GM23248 (cell line): Measurements from ENCODE around the gene YPEL1. TPM values are rescaled to one million over a fixed set of nuclear protein-coding genes. Genes with fewer than 3 reads are reported as not detected.

ENCODE experiments used
- DNase-seq: peaks from one replicate; pipeline ENCODE4 v3.0.0-alpha.2; 2015
- H2AFZ ChIP-seq: fragments of 200-600 bp; sonication (generic); 2 replicates; pipeline ENCODE4 v1.6.1; 2016; ENCODE audit warnings: antibody characterized with exemption
- H3F3A ChIP-seq: fragments of 200-600 bp; sonication (generic); 2 replicates; pipeline ENCODE4 v1.6.1; 2016; ENCODE audit warnings: mild to moderate bottlenecking, antibody characterized with exemption, mixed run types; ENCODE audit not compliant: insufficient read depth
- H3K27ac ChIP-seq: fragments of 200-600 bp; sonication (generic); 2 replicates; pipeline ENCODE4 v1.5.1; 2016; ENCODE audit warnings: mild to moderate bottlenecking
- H3K27me3 ChIP-seq: fragments of 200-600 bp; sonication (generic); replicated peaks from 2 replicates; pipeline ENCODE4 v1.6.1; 2016; ENCODE audit warnings: mild to moderate bottlenecking; ENCODE audit not compliant: insufficient read depth
- H3K36me3 ChIP-seq: fragments of 200-600 bp; sonication (generic); 2 replicates; pipeline ENCODE4 v1.6.1; 2016; ENCODE audit warnings: low read depth, mild to moderate bottlenecking
- H3K4me1 ChIP-seq: fragments of 200-600 bp; sonication (generic); 2 replicates; pipeline ENCODE4 v1.6.1; 2016; ENCODE audit warnings: mild to moderate bottlenecking; ENCODE audit not compliant: insufficient read depth
- H3K4me2 ChIP-seq: fragments of 200-600 bp; sonication (generic); one replicate; pipeline ENCODE4 v1.6.1; 2016; ENCODE audit warnings: mild to moderate bottlenecking; ENCODE audit not compliant: unreplicated experiment
- H3K4me3 ChIP-seq: fragments of 200-600 bp; sonication (generic); 2 replicates; pipeline ENCODE4 v1.5.1; 2016; ENCODE audit warnings: mild to moderate bottlenecking
- H3K79me2 ChIP-seq: fragments of 200-600 bp; sonication (generic); 2 replicates; pipeline ENCODE4 v1.6.1; 2016; ENCODE audit warnings: mild to moderate bottlenecking; ENCODE audit not compliant: insufficient read depth
- H3K9ac ChIP-seq: fragments of 200-600 bp; sonication (generic); 2 replicates; pipeline ENCODE4 v1.6.1; 2016; ENCODE audit warnings: mild to moderate bottlenecking
- H3K9me2 ChIP-seq: fragments of 200-600 bp; sonication (generic); 2 replicates; pipeline ENCODE4 v1.6.1; 2016; ENCODE audit warnings: mixed run types, mild to moderate bottlenecking, moderate library complexity; ENCODE audit not compliant: insufficient read depth
- H3K9me3 ChIP-seq: fragments of 200-600 bp; sonication (generic); one replicate; pipeline ENCODE4 v1.6.1; 2017; ENCODE audit warnings: low read depth
- H4K20me1 ChIP-seq: fragments of 200-600 bp; sonication (generic); 2 replicates; pipeline ENCODE4 v1.6.0; 2016; ENCODE audit not compliant: insufficient read depth
- EZH2 ChIP-seq: fragments of 200-600 bp; sonication (generic); IDR thresholded peaks from 2 replicates; pipeline ENCODE4 v1.6.1; 2018; ENCODE audit warnings: antibody characterized with exemption, mild to moderate bottlenecking; ENCODE audit not compliant: insufficient read depth, poor library complexity, severe bottlenecking
- EZH2phosphoT487 ChIP-seq: fragments of 200-600 bp; sonication (generic); IDR thresholded peaks from 2 replicates; pipeline ENCODE4 v1.6.1; 2018; ENCODE audit warnings: antibody characterized with exemption, moderate library complexity, mild to moderate bottlenecking, low read depth; ENCODE audit not compliant: insufficient read depth
- WGBS, 2 experiments: methylation state at CpG; one replicate each; pipeline ENCODE4 v1.1.6; 2015 to 2017; ENCODE audit warnings: low lambda C conversion rate in 2 of 2, low coverage in 1 of 2; ENCODE audit errors: missing lambda C conversion rate in 2 of 2; 5-methylcytosine and 5-hydroxymethylcytosine counted together
- in situ Hi-C: fragments of 300-500 bp; cut with MboI; formaldehyde crosslinking; loops from 2 replicates; pipeline ENCODE4 v1.15.0; 2020
- polyA plus RNA-seq: library from polyadenylated mRNA; unstranded; fragments of >200 nt; fragmentation: Nextera tagmentation; extraction: Ambion mirVana; gene quantifications from 2 replicates; pipeline ENCODE4 v1.2.1, GENCODE V29; 2016
- total RNA-seq: library from RNA; depleted of rRNA; stranded (reverse); fragments of >200 nt; shearing (Covaris generic); gene quantifications from 2 replicates; pipeline ENCODE4 v1.2.3, GENCODE V29; 2014

Gene YPEL1
- total and polyA plus RNA-seq, 2 experiments from 2014 or later, result 0.22 to 1.1 TPM

DNA sequence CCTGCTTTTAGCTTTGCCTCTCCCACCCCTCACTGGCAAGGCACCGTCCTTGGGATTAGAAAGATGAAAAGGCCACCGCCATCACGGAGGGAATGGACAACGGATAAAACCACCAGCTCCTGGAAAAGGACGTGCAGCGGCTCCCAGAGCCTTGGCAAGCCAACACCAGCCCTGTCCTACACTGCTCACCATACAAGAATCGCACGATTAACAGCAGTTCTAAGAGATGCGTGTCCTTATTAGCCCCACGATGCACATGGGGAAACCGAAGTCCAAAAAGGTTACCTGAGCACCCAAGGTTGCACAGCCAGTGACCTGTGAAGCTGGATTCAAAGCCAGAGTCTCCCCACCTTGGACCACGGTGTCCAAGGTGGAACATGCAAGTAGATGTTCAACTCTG is 7.3 kb downstream of the YPEL1 start:
- in situ Hi-C loops, result no loop called here
- no peak overlapping the region for H3K4me3 ChIP-seq
- WGBS, 2 experiments, result 71 to 79% methylated on average over 12 of the region's 12 CpGs
- H3K27me3 ChIP-seq, result peaks cover 4% of the 10 kb centered on the region; the same call in 1 of the 2 replicates
- H3K4me1 ChIP-seq, result no peaks in the 10 kb centered on the region
- H3F3A ChIP-seq, result no peaks in the 10 kb centered on the region
- H3K27ac ChIP-seq, result no peak overlapping the region
- H3K4me2 ChIP-seq, result no peak overlapping the region
- no peaks in the 10 kb centered on the region for H3K9me3 ChIP-seq
- H2AFZ ChIP-seq, result no peak overlapping the region
- no peaks in the 10 kb centered on the region for H4K20me1 ChIP-seq
- H3K36me3 ChIP-seq, result no peaks in the 10 kb centered on the region
- no peaks in the 10 kb centered on the region for H3K79me2 ChIP-seq
- H3K9ac ChIP-seq, result no peak overlapping the region
- TF ChIP-seq EZH2phosphoT487 (no peak), EZH2 (no peak)
- DNase-seq, result no peak
- H3K9me2 ChIP-seq, result no peaks in the 10 kb centered on the region

DNA sequence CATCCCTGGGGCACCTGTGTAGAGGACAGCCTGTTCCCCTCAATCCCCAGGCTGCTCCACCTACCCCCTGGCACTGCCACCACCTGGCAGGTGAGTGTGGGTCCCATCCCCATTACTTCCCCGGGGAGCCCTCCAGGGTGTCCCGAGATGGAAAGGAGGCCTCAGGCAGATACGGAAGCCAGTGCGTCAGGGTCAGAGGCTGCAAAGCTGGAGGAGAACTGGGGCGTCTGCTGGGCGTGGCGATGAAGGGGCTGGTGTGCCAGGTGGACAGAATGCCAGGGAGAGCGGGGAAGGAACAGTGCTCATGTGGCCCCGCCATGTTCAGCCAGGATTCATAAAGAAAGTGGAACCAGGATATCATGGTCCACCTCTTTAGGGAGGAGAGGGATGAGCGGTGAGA is 7.8 kb downstream of the YPEL1 start:
- H3K27me3 ChIP-seq, result peaks cover 1% of the 10 kb centered on the region; the same call in 1 of the 2 replicates
- no peaks in the 10 kb centered on the region for H3K9me3 ChIP-seq
- no peak for TF ChIP-seq EZH2phosphoT487
- no peak for TF ChIP-seq EZH2
- no peaks in the 10 kb centered on the region for H3F3A ChIP-seq
- H3K36me3 ChIP-seq, result no peaks in the 10 kb centered on the region
- H4K20me1 ChIP-seq, result no peaks in the 10 kb centered on the region
- H3K4me1 ChIP-seq, result no peaks in the 10 kb centered on the region
- H3K79me2 ChIP-seq, result no peaks in the 10 kb centered on the region
- 85 to 87% methylated on average over 10 of the region's 10 CpGs for WGBS, 2 experiments
- H3K4me3 ChIP-seq, result no peak overlapping the region
- in situ Hi-C loops, result no loop called here
- no peaks in the 10 kb centered on the region for H3K9me2 ChIP-seq
- no peak overlapping the region for H3K9ac ChIP-seq
- DNase-seq, result no peak
- H2AFZ ChIP-seq, result no peak overlapping the region
- no peak overlapping the region for H3K4me2 ChIP-seq
- no peak overlapping the region for H3K27ac ChIP-seq

- WGBS, 2 experiments, result 78% methylated on average over 4 of the region's 4 CpGs
- in situ Hi-C loops, result no loop called here
These were observed 8.4 kb downstream of the YPEL1 start for GRCh38 chr22:21727159-21727558.

GRCh38 chr22:21726650-21727049 is 8.9 kb downstream of the YPEL1 start:
- Histone ChIP-seq H3K36me3 (no peaks in the 10 kb centered on the region), H3K27ac (no peak overlapping the region), H3K9me2 (no peaks in the 10 kb centered on the region), H3K79me2 (no peaks in the 10 kb centered on the region), H3K4me3 (no peak overlapping the region), H3K4me2 (no peak overlapping the region), H3K4me1 (no peaks in the 10 kb centered on the region), H3F3A (no peaks in the 10 kb centered on the region), H3K27me3 (no peaks in the 10 kb centered on the region), H2AFZ (no peak overlapping the region), H3K9ac (no peak overlapping the region), H4K20me1 (no peaks in the 10 kb centered on the region), H3K9me3 (no peaks in the 10 kb centered on the region)
- WGBS, 2 experiments, result 78 to 85% methylated on average over 5 of the region's 5 CpGs
- TF ChIP-seq EZH2phosphoT487 (no peak), EZH2 (no peak)
- no peak for DNase-seq
- in situ Hi-C loops, result no loop called here

More at GRCh38 chr22:21727159-21727558, 8.4 kb downstream of the YPEL1 start:
- Histone ChIP-seq H3K79me2 (no peaks in the 10 kb centered on the region), H3K4me2 (no peak overlapping the region), H3K27ac (no peak overlapping the region), H3K4me1 (no peaks in the 10 kb centered on the region), H4K20me1 (no peaks in the 10 kb centered on the region), H3K9me2 (no peaks in the 10 kb centered on the region), H3K36me3 (no peaks in the 10 kb centered on the region), H2AFZ (no peak overlapping the region), H3K9me3 (no peaks in the 10 kb centered on the region), H3K4me3 (no peak overlapping the region), H3K9ac (no peak overlapping the region), H3F3A (no peaks in the 10 kb centered on the region), H3K27me3 (no peaks in the 10 kb centered on the region)
- no peak for DNase-seq
- TF ChIP-seq EZH2phosphoT487 (no peak), EZH2 (no peak)
